HG03354 (cell line): Measurements from ENCODE around the gene CREBBP.

Experiments used
- ATAC-seq: cut with Tn5 transposase; IDR thresholded peaks from one replicate; pipeline ENCODE4 v1.9.1; 2021; ENCODE audit warnings: mild to moderate bottlenecking; ENCODE audit not compliant: unreplicated experiment, poor library complexity, severe bottlenecking

CREBBP gene

DNA sequence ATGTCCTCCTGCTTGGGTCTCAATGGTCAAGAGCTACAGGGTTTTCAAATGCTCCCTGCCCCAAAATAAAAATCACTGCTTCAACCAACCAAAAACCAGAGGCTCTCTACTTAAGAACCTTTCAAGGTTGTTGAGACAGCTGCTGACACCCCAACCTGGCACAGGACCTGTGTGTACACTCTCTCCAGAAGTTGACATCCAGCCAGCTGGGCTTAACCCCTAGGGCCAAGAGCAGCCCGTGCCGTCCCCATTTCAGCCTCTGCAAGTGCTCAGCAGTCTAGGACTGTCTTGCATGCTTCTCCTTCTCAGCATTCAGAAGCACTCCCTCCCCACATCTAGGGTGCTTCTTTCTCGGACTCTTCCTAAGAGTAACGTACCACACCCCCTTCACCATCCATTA lies 104.2 kb downstream of the CREBBP start:
- ATAC-seq: no peak

DNA sequence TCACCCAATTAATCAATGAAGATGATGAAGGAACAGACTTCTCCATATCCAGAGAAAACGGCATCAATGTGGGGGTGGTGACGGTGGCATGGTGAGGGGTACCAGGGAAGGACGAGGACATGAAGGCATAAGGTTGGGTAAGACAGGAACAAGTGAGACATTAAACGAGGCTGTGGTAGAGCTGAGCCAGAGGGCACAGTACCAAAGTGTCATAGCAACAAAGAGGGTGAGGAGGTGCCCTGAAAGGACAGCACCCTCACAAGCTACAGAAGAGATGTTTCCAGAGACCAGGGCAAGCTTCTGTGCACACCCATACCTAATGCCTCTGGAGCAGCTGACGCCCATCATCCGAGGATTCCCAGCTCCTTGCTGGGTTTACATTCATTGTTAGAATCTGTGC lies 105.7 kb downstream of the CREBBP start:
- ATAC-seq: no peak

DNA sequence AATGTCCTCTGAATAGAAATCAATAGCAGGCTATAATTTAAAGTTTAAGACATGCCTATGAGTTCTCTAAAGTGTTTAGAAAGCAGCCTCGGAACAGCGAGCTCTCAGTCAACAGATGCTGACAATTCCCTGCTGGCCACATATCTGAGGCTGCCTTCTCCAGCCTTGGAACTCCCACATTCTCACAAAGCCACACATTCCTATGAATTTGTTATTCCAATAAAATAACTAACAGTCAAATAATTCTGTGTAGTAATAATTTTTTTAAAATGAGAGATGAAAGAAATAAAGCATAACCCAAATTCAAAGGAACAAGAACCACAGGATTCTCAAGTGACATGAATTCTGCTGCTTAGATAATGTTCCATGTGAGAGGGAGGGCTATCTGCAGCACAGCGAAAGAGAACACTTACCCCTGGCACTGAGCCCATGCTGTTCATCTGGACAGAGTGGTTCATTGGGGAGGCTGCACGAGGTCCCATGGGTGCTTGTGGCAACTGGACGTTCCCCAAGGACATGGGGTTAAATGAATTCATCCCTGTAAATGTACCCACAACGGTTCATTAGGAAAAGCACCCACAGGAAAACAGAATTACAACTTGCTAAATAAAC lies 106.3 kb downstream of the CREBBP start:
- ATAC-seq: no peak

DNA sequence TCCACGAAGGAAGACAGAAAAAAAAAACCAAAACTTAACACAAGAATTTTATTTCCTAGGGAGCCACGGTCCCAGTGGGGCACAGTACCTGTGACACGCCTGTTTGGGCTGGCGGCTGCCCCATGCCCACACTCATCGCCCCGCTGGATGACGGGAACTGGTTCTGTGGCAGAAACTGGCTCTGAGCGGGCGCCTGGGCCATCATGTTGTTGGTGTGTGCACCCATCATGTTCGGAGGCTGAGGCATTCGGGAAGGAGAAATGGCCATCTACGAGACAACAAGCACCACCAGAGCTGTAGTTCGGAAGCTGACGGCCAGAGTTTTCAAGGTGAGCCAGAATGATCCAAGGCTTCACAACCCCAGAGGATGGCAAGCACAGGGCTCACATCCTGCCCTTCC lies 106.8 kb downstream of the CREBBP start:
- ATAC-seq: no peak

DNA sequence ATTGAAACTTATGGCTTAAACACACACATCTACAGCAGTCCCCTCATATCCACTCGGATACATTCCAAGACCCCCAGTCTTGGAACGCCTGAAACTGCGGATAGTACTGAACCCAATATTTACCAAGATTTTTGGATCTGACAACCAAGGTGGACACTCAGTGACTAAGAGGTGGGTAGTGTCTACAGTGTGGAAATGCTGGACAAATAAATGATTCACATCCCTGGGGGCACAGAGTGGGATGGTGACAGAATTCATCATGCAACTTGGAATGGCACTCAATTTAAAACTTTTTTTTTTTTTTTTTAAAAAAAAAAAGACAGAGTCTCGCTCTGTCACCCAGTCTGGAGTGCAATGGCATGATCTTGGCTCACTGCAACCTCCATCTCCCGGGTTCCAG lies 109.0 kb downstream of the CREBBP start:
- ATAC-seq: no peak

DNA sequence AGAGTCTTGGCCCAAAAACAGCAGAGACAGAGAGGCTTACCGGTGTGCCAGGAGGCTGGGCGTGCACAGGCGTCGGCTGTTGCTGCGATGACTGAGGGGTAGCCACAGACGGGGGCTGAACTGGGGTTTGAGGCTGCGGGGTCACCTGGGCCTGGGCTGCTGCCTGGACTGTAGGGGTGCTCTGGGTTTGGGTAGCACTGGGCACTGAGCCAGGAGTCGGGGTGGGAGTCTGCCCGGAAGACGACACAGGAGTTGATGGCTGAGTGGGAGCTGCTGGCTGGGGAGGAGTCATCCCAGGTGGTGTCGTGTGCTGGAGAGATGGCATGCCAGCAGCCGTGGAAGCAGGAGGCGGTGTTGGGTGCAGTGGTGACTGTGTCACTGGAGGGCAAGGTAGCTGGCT lies 110.0 kb downstream of the CREBBP start:
- no peak for ATAC-seq

DNA sequence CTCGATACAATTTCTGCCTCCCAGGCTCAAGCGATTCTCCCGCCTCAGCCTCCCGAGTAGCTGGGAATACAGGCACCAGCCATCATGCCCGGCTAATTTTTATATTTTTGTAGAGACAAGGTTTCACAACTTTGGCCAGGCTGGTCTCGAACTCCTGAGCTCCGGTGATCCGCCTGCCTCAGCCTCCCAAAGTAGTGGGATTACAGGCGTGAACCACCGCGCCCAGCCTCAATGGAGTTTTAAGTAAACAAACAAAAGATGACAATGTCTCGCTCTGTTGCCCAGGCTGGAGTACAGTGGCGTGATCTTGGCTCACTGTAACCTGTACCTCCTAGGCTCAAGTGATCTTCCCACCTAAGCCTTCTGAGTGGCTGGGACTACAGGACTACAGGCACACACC lies 110.6 kb downstream of the CREBBP start:
- no peak for ATAC-seq

DNA sequence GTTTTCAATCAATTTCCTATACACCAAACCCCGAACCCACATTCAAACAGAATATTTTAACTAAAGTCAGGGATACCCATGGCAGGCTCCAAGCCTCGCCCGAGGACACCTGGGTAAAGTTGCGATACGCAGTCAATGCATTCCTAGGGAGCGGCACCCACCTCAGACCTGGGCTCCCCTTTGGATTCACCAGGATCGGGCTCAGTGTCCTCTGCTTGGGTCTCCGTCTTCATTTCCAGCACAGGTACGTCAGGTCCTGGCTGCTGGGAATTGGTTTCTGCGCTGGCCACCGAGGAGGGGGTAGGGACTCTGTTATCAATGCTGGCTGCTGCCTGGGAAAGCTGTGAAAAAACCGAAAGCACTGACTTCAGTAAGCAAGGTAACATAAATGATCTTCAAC lies 111.5 kb downstream of the CREBBP start:
- ATAC-seq: no peak

DNA sequence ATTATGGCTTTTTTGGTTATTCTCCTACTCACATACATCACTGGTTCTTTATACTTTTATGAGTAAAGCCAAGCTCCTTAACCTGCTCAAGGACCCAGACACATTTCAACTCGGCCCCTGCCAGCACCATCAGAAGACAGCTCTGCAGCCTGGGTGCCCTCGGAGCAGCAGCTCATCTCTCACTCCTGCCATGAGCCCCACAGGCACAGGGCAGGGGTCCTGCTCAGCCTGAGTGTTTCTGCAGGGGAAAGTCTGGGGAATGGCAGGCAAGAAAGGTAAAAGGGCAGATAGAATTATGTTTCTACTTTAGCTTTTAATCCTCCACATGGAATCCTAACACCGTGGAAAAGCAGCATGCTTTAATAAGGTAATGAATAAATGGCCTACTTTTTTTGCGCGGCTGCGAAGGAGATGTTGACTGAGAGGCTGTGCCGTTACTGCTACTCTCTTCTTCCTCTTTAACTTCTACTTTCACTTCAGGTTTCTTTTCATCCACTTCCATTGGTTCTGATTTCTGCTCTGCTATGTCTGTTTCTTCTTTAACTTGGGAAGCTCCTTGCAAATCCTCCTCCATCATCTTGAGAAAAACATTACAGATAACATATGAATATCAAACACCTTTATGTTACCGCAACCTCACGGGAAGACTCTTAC lies 113.1 kb downstream of the CREBBP start:
- no peak for ATAC-seq

DNA sequence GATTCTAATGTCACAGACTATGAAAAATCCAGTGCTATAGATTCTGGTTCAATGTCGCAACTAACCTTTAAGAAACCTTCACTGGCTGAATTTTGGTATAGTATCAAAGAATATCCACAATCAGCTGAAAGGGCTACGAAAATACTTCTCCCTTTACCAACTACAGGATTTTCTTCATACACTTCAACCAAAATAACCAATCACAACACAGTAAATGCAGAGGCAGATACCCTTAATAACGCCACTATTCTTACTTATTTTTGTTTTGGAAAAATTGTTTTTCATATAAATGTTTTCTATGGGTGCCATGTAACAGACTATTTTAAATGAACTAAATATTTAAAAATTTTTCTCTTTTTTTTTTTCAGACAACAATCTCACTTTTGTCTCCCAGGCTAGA lies 114.3 kb downstream of the CREBBP start:
- ATAC-seq: no peak

DNA sequence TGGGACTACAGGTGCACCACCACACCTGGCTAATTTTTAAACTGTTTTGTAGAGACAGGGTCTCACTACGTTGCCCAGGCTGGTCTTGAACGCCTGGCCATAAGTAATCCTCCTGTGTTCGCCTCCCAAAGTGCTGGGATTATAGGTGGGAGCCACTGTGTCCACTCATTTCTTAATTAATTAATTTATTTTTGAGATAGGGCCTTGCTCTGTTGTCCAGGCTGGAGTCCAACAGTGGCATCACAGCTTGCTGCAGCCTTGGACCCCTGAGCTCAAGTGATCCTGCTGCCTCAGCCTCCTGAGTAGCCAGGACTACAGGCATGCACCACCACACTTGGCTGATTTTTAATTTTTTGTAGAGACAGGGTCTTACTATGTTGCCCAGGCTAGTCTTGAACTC lies 116.1 kb downstream of the CREBBP start:
- no peak for ATAC-seq

DNA sequence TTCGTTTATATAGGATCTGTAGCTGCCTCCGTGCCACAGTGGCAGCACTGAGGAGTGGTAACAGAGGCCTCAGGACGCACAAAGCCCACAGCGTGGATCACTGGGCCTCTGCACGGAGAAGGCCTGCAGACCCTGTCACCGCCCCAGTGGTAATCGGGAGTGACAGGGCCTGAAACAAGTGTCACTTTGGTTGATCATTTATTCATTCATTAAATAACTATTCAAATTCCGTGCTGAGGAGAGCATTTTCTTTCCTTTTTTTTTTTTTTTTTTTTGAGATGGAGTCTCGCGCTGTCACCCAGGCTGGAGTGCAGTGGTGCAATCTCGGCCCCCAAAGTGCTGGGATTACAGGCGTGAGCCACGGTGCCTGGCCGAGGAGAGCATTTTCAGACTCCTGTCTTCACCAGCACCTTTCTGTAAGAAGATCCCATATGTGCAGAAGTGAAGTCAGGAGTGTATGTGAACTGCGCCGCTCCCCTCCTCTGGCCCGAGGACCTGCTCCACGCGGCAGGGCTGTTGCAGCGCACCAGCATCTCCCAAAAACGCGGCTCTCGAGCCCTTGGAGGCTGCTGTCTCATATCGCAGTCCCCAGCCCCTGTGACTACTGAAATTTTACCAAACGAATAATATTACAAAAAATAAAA lies 118.3 kb downstream of the CREBBP start:
- no peak for ATAC-seq

DNA sequence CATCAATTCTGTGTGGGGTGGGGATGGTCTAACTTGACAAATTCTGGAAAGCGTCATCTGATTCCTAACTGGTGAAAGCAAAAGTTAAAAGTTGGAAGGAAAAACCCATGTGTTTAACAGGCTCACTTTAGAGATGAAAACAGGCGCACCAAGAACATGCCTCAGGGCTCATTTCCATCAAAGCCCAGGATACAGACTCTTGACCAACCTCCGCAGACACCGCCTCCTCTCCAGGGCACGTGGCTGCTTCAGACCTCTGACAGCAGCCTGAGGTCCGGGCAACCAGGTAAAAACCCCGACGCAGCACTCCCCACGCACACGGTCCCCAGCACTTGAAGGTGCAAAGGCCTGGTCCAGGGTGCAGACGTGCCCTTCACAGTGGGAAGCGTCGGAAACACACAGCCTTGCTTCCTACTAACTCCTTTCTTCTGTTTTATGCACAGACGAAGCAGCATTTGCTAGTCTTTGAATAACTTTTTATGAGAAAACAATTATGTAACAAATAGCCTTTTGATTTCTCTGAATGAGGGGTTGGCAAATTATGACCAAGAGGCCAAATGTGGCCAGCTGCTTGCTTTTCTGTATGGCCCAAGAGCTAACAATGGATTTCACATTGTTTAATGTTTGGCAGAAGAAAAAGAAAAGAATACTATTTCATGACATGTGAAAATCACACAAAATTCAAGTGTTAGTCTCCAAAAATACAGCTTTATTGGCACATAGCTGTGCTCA lies 119.0 kb downstream of the CREBBP start:
- ATAC-seq: no peak

DNA sequence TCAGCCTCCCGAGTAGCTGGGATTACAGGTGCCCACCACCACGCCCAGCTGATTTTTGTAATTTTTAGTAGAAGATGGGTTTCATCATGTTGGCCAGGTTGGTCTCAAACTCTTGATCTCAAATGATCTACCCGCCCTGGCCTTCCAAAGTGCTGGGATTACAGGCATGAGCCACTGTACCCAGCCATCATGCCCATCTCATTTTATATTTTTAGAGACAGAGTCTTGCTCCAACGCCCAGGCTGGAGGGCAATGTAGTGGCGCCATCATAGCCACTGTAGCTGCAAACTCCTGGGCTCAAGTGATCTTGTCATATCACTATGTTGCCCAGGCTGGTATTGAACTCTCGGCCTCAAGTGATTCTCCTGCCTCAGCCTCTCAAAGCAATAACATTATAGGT lies 120.0 kb downstream of the CREBBP start:
- ATAC-seq: no peak

DNA sequence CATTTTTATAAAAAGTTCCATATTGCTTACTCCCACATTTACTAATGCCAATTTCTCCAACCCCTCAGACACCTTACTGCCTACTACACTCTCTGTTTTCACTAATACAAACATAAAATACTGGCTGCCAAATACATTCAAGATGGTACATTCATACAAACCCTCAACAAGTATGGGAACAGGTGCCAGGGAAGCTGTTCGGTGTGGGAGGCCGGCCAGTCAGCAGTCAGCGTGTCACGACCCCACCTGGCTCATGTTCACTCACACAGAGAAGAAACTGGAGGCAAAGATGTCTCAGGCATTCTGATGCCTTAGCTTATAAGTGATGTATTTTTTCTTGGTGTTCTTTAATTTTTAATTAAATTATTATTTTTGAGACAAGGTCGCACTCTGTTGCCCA lies 120.8 kb downstream of the CREBBP start:
- ATAC-seq: no peak

DNA sequence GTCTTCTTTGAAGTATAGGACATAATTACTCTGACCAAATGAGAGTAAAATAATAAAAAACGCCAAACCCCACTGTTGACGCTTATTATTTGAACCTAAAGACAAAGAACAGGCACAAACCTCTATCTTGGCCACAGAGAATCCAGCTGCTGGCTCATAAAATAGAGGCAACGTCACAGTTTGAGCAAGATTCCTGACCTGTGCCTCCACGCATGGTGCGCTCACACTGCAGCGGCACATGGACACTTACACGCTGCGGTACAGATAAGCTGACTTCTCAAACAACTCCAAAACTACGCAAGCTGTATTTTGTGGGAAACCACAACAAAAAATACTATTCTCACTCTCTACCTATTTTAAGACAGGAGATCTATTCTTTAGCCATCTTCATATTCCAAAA lies 124.4 kb downstream of the CREBBP start:
- no peak for ATAC-seq

DNA sequence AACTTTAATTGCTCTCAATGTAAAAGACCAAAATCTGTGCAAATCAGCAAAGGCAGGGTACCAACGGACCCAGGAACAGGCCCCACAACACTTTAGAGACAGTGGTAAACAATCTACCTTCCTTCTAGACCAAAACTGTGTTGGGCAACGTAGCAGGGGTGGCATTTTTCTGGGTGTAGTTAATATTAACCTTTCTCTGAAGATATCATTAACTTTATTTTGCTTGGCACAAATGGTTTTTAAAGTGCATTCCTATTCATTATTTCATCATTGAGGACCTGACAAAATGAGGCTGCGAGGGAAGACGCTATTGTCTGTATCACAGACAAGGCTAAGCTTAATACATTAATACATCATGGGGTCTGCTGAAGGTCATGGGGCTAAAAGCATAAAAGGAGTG lies 125.3 kb downstream of the CREBBP start:
- no peak for ATAC-seq

DNA sequence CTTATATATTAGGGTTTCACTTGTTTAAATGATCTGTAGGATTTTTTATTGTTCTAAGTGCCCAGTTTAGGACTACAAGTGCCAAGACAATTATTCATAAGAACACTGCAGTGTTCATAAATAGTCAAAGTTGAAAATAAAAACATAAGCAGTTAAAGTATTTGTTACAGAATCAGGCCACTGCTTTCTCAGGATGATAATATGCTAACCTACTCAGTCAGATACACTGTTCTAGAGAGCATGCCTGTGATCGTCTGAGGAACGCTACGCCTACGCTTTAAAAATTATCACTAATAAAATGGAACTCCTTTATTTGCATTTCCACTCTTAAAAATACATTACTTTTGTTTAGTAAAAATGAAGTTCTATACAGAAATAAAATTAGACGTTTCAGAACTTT lies 125.7 kb downstream of the CREBBP start:
- ATAC-seq: no peak

DNA sequence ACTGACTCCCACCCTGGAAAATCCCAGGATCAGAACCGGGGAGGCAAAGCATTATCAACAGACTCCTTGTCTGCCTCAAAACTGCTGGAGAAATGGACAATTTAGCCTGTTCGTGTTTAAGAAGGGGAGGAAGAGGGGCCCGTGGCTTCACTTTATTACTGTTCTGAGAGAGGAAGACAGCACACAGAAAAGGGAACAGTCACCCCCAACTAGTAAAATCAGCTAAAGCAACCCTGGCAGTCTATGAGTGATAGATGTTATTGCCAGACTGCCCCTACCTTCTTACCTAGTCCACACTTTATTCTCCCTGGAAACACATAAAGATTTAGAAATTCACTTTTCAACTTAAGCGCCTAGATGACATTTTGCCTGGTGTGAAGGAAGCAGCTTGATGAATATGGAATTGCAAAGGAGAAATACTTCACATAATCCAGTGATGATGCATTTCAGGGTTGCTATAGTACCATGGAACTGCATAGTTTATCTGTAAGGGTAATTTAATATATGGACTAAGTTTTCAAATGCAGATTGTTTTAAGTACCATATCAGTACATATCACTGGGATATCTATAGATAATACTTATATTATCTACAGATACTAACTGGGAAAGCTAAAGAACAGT lies 126.3 kb downstream of the CREBBP start:
- no peak for ATAC-seq

DNA sequence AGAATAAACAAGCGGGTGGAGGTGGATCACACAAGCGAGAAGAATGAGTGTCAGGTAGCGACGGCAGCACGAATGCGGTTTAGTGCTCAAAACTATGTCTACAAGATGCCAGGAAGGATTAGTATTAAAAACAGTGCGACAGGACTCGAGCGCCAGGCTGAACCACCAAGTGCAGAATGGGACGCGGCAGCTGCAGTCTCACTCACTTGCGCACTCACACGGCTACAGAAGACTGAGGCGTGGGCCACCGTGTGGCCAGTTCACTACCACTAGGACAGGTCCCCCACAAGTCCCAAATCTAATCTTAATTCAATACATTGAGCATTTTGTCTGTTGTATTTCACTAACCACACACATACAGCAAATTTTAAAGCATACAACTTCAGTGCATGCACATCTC lies 127.5 kb downstream of the CREBBP start:
- no peak for ATAC-seq
